Esophagus mucosa (tissue), 1 donor: ENCODE results near the gene MMEL1. TPM values are rescaled to one million over a fixed set of nuclear protein-coding genes. Genes with fewer than 3 reads are reported as not detected.
"Not testable (repeated sequence)": the region's sequence is repeated elsewhere in the genome, so short reads cannot be mapped to it uniquely, and the experiment has no call there.

Experiments
- ATAC-seq: fragments of 200-7000 bp; cut with Tn5 transposase; one replicate; pipeline ENCODE4 v1.9.1; 2020
- total RNA-seq: library from RNA; stranded (reverse); gene quantifications from one replicate; pipeline ENCODE4 v1.2.4, GENCODE V29; 2023
- donor health status: DM: yes; HTN: yes; CAD: no.

Gene MMEL1
- total RNA-seq, 1 donor from 2014 or later: 2.3 TPM

DNA sequence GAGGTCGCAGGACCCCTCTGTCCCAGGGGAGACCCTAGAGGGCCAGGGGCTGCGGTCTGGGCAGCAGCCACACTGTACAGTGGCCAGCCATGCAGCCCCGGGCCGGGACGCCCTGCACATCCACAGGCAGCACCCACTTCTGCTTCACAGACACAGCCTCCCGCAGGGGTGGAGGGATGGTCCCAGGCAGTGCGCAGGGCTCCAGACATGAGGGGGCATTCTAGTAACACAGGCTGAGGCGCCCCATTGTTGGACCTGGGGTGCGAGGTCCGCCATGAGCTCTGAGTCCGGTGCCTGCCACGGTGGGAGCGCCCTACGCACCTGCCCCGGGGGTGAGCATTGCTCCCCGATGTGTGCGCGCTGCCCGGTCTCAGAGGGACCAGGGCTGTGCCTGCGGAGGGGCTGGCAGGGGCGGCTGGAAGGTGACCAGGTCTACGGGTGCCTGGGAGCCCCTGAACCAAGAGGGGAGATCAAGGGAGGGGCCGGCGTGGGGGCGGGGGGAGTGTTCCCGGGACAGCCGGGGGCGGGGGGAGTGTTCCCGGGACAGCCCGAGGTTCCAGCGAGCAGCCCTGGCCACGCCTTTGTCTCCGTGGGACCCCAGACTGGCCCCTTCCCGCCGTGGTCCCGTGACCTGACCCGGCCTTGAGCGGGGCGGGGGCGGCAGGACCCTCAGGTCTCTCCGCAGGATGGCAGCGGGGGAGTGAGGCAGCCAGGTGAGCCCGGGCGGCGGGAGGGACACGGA lies 4.5 kb downstream of the MMEL1 start:
- peak; percentile 7 for ATAC-seq

DNA sequence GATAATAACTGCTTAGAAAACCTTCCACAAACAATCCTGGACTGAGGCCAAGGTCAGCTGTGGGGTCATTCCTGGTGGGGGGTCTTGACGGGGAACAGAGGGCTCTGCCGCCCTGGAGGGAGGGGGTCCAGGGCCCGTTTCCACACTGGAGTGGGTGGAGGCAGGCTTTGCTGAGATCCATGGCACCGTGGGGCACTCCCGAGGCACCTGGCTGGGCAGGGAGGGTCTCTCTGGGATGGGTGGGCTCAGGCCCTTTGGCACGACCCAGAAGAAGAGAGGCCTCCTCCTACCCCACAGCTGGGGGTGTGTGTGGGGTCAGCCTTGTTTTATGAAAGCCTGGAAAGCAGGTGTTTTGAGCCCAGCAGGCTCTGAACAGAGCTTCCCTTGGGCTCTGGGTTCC lies 5.1 kb downstream of the MMEL1 start:
- no peak for ATAC-seq

GRCh38 chr1:2625748-2626147 lies 7.1 kb downstream of the MMEL1 start:
- not testable (repeated sequence) for ATAC-seq

DNA sequence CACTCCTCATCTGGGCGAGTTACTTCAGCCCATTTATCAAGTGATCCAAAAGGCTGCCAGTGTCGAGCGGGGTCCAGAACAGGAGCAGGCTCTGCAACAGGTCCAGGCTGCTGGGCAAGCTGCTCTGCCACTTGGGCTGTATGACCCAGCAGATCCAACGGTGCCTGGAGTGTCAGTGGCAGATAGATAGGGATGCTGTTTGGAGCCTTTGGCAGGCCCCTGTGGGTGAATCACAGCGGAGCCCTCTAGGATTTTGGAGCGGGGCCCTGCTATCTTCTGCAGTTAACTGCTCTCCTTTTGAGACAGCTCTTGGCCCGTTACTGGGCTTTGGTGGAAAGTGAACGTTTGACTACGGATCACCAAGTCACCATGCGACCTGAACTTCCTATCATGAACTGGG lies 7.5 kb downstream of the MMEL1 start:
- no peak for ATAC-seq

GRCh38 chr1:2624735-2625300 lies 8.0 kb downstream of the MMEL1 start:
- ATAC-seq: no peak

DNA sequence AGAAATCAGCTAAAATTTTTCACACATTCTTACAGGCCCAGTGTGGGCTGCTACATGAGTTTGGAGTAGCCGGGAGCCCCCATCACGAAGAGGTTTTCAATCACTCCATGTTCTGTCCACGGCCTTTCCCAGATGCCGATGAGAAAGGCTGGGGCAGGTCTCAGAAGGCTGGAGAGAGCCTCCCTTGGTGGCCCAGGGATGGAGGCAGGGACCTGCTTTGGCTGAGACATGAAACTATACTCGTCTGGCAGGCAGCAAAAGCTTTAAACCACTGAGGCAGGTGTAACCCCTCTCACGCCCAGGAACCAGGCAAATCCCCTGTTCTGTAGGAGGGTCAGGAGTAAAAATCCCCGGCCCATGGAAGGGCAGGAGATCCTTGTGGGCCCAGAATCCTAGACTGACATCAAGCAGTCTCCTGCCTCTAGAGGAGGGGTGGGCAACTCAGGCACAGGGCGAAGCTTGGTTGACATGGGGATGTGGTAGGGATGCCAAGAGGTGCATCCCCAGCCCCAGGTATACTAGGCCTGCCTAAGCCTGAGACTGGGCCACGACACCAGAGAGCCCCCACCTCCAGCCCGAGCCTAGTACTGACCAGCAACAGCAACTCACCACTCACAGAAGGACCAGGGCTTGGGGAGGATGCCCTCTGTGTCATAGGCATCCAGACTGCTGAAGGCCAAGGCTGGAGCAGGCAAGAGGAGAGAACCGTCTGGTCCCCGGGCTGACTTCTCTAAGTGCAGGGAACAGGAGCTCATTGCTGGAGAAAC lies 9.1 kb downstream of the MMEL1 start:
- ATAC-seq: no peak

- ATAC-seq: no peak
Measured at GRCh38 chr1:2617971-2618470, 14.8 kb downstream of the MMEL1 start.

DNA sequence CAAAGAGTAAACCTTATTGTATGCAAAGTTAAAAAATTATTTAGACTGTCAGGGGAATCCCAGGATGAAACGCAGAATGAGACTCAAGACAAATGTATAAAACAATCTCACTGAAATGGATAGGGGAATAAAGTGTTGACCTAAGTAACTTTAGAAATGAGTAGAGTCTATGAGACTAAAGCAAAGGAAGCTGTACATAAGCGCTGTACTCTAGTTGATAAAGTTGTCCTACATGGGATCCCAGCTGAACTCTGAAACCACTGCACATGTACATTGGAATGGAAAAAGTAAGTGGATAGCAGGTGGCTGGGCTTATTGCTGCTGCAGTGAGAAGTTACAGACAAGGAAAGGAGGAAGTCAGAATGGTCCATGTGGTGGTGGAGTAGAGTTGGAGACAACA lies 18.7 kb downstream of the MMEL1 start:
- ATAC-seq: no peak

GRCh38 chr1:2612591-2613365 lies 20.0 kb downstream of the MMEL1 start:
- ATAC-seq: no peak

DNA sequence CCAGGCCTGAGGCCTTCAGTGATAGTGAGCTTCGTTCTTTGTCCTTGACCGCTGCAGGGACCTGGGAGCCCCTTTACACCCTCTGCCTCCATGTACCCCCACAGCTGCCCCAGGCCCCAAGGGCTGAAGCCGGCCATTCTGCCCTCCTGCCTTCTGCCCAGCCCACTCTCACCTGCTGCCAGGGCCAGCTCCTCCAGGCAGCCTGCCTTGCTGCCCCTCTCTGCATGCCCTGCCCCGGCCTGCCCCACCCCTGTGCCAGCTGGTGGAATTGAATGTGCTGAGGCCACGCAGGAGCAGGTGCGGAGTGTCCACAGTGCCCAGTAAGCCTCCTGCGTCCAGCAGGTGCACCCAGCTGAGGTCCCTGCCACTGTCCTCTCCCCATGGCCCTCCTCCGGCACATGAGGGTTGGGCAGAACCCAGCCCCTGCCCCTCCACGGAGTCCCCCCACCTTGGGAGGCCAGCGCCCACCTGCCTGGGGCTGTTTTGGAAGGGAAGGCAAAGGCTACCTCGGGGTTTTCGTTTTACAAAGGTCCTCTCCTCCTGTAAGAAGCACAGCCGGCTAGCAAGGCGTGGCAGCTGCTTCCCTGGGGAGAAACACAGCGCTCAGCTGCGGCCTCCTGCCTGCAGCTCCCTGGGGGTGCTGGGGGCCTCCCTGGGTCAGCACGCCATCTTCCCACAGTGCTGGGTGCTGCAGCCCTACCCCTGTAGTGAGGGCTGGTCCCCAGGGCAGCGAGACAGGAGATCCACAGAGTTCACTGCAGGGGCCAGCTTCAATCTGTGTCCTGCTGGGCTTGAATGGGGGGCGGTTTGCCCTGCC lies 21.0 kb downstream of the MMEL1 start:
- ATAC-seq: no peak

- peak; percentile 68 for ATAC-seq
Measured at GRCh38 chr1:2611031-2611501, 21.8 kb downstream of the MMEL1 start.

GRCh38 chr1:2610036-2610959 lies 22.5 kb downstream of the MMEL1 start:
- ATAC-seq: no peak

DNA sequence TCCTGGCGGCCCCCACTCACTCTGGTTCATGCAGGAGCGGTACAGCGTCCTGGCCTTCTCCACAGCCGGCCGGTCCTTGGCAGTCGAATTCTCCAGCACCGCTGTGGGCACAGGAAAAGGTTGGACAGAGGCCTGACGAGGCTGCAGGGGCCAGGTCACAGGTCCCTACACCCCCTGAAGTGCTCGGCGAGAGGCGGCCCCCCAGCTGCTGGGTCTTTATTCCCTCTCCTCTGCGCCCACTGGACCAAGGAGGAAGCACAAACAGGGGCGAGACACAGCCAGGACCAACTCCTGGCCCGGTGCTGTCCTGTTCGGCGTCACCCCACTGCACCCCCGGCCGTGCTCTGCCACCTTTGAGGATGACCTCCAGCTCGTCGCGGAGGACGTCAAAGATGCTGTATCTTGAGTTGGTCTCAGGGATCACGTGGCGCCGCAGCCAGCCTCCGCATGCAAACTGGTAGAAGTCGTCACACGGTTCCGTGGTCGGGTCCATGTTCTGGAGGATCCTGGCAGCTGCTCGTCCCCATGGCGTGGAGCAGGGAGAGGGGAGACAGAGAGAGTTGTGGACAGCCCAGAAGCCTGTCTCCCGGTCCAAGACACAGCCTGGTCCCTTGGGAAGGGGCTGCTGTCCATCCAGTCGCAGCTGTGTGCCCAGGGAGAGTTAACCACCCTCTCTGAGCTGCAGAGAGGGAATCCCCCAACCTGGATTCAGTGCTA lies 23.3 kb downstream of the MMEL1 start:
- ATAC-seq: no peak

DNA sequence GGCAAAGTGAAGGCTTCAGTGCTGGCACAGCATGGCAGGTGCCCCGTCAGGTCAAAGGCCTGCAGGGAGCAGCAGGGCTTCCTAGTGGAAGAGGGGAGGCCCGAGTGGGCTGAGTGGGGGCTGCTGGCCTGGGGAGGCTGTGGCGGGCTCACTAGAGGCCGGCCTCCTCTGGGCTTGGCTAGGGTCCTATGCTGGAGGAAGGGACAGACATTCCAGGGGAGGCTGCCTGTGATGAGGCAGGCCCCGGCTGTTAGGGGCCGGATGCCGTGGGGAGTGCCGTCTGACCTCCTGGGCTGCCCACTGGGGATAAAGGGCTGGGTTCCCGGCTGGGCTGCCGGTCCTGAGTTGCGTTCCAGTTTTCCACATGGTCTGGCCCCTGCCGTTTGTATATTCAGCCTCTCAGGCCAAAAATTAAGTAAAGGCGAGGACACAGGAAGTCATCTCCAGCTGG lies 25.1 kb downstream of the MMEL1 start:
- no peak for ATAC-seq

DNA sequence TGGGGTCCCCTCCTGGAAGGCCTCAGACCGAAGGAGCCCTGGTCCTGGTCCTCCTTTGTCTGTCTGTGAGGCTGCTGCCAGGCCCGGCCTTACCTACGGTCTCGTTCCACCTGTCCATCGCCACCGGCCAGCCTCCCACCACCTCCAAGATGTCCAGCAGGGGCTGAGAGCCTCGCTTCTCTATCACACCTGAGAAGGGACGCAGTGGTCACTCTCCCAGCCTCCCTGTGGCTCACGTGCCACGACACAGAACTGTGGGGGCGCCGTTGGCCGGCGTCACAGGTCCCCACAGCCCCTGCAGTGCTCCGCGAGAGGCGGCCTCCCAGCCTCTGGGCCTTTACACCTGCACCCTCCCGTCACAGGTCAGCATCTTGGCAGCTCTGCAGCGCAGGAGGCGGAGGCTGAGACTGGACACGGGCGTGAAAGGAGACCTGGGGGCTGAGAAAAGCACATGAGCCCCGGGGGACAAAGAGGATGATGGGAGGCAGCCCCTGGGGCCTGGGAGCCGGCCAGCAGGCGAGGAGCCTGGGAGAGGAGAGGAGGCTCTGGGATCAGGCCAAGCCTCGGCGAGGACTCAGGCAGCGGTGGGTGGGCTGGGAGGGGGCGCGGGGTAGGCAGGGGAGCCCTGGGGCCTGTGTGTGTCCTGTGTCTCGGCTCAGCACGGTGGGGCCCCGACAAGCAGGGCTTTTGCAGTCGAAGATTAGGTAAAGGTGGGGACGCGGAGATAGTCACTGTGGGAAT lies 25.8 kb downstream of the MMEL1 start:
- no peak for ATAC-seq

DNA sequence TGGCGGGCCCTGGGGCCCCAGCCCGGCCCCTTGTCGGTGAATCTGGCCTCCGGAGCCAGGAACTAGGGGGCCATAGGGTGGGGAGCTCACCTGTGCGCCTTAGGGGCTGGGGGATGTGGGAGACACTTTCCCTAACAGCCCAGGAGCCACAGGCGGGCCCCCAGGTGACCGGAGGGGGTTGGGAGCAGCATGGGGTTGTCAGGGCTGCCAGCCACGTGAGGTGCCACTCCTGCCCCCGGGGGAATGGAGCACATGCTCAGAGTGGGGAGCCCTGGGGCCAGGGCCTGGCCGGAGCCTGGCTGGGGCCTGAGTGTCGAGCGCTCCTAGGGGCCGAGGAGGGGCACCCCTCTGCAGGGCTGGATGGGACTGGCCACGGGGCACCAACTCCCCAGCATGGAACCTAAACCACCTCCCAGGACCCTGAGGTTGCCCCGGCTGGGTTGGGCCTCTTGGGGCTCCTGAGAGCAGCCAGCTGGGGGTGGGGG lies 26.4 kb downstream of the MMEL1 start:
- ATAC-seq: no peak

DNA sequence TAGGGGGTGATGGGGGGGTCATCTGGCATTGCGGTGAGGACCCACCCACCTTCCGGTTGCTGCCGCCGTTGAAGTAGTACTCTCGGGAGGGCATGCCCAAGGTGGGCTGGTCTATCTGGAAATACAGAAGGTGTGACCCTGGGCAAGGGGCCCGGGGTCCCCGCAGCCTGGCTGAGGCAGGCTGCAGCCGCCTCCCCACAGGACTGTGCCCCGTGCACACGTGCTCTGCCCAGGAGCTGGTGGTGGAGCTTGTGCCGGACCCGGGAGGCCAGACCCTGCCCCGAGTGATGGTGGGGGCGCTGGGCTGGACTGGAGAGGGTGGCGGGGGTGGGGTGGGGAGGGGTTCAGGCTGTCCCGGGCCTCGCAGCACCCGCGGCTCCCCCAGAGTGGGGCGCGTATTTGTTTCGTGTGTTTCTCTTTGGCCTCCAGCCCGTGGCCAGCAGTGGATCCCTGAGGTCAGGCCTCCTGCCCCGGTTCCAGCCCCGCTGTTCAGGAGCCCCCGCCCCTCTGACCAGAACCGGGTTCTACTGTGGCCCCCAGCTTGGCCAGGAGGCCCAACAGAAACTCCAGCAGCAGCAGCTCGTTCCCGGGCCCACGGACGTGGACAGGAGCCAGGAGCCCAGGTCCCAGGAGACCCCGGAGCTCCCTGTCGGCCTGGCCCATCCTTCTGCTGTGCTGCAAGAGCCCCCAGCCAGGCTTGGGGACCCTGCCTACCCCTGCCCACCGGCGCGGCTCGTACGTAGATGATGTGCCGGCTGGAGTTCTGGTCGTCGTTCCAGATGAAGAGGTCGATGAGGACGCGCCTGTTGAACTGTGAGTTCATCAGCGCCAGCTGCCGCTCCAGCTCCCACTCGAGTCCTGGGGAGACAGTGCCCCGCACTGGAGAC lies 27.1 kb downstream of the MMEL1 start:
- ATAC-seq: no peak
